Prostate gland (tissue), 2 donors: ENCODE measurements around the gene TTC31. TPM values are rescaled to one million over a fixed set of nuclear protein-coding genes. Genes with fewer than 3 reads are reported as not detected.

Experiments
- DNase-seq: peaks from one replicate; pipeline ENCODE4 v3.0.0-alpha.2; 2019; ENCODE audit warnings: low spot score
- H3K27ac ChIP-seq, 2 donors: fragments of 200-600 bp; sonication (generic); 2 replicates each; pipeline ENCODE4 v1.5.1; 2017 to 2019
- H3K27me3 ChIP-seq: fragments of 200-600 bp; sonication (generic); replicated peaks from 2 replicates; pipeline ENCODE4 v1.5.1; 2019; ENCODE audit not compliant: insufficient read depth
- H3K36me3 ChIP-seq, 2 donors: fragments of 200-600 bp; sonication (generic); 1 replicate in 1 of 2; 2 replicates in 1 of 2; pipeline versions ENCODE4 v1.5.1 to v1.8.1; 2017 to 2019
- H3K4me1 ChIP-seq: fragments of 200-600 bp; sonication (generic); replicated peaks from 2 replicates; pipeline ENCODE4 v1.5.1; 2019
- H3K4me3 ChIP-seq, 2 donors: fragments of 200-600 bp; sonication (generic); 2 replicates each; pipeline ENCODE4 v1.5.1; 2017 to 2019
- H3K9me3 ChIP-seq: fragments of 200-600 bp; sonication (generic); 2 replicates; pipeline ENCODE4 v1.5.1; 2017
- POLR2A ChIP-seq: fragments of 450-650 bp; IDR thresholded peaks from one replicate; pipeline ENCODE4 v1.6.1; 2016; ENCODE audit warnings: antibody characterized with exemption, mild to moderate bottlenecking
- POLR2AphosphoS5 ChIP-seq: sonication (generic); formaldehyde crosslinking; IDR thresholded peaks from one replicate; pipeline ENCODE4 v1.6.1; 2017; ENCODE audit warnings: antibody characterized with exemption
- WGBS: methylation state at CpG from one replicate; pipeline ENCODE4 v1.1.5; 2018; 5-methylcytosine and 5-hydroxymethylcytosine counted together
- intact Hi-C: fragments of 100-400 bp; cut with DNase I; formaldehyde crosslinking; loops from one replicate; pipeline ENCODE4 v1.14.2; 2022
- total RNA-seq, 2 donors: library from RNA; depleted of rRNA; stranded (reverse); fragments of >200 nt; gene quantifications; one replicate each; pipeline ENCODE4 v1.1.0, GENCODE V29; 2016
- TF ChIP-seq, protein P1 (sequence below), 4 experiments: fragments of 200-600 bp in 2 of 4; fragments of 450-650 bp in 2 of 4; sonication (generic) in 2 of 4; IDR thresholded peaks; 1 replicate in 3 of 4; 2 replicates in 1 of 4; pipeline ENCODE4 v1.5.1; 2016 to 2019; ENCODE audit warnings: antibody characterized with exemption in 4 of 4, mild to moderate bottlenecking in 2 of 4, moderate library complexity in 2 of 4

TTC31 gene
- total RNA-seq, 2 donors from 2014 or later = 24.0 to 27.6 TPM

- no peak for DNase-seq
- no peaks in the 10 kb centered on the region for H3K27me3 ChIP-seq
- no peaks in the 10 kb centered on the region for H3K4me1 ChIP-seq
- WGBS = 59% methylated on average over 16 of the region's 16 CpGs
- intact Hi-C loops = no loop called here
- H3K36me3 ChIP-seq = peaks cover 0 to 3% of the 10 kb centered on the region in 2 donors
- H3K4me3 ChIP-seq = peak overlapping the region; percentile 51 to 63
- no peaks in the 10 kb centered on the region for H3K9me3 ChIP-seq
- peak overlapping the region; percentile 89 to 91 for H3K27ac ChIP-seq
- TF ChIP-seq, protein P1, sequence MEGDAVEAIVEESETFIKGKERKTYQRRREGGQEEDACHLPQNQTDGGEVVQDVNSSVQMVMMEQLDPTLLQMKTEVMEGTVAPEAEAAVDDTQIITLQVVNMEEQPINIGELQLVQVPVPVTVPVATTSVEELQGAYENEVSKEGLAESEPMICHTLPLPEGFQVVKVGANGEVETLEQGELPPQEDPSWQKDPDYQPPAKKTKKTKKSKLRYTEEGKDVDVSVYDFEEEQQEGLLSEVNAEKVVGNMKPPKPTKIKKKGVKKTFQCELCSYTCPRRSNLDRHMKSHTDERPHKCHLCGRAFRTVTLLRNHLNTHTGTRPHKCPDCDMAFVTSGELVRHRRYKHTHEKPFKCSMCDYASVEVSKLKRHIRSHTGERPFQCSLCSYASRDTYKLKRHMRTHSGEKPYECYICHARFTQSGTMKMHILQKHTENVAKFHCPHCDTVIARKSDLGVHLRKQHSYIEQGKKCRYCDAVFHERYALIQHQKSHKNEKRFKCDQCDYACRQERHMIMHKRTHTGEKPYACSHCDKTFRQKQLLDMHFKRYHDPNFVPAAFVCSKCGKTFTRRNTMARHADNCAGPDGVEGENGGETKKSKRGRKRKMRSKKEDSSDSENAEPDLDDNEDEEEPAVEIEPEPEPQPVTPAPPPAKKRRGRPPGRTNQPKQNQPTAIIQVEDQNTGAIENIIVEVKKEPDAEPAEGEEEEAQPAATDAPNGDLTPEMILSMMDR (IDR thresholded peaks at IDR 0.05) = no peak
- TF ChIP-seq POLR2AphosphoS5 (no peak), POLR2A (no peak)
Observed at GRCh38 chr2:74471332-74472065, 11.4 kb upstream of the TTC31 start.

- Histone ChIP-seq H3K9me3 (no peaks in the 10 kb centered on the region), H3K4me3 (peak within 1 kb of the TSS; percentile 51 to 63), H3K27ac (peak within 1 kb of the TSS; percentile 89 to 91), H3K27me3 (no peaks in the 10 kb centered on the region), H3K36me3 (peaks cover 0 to 3% of the 10 kb centered on the region in 2 donors), H3K4me1 (no peaks in the 10 kb centered on the region)
- DNase-seq = peak; percentile 91
- under 1% methylated on average over 66 of the region's 66 CpGs for WGBS
- intact Hi-C loops = no loop called here
- TF ChIP-seq POLR2AphosphoS5 = peak; percentile 98
- TF ChIP-seq POLR2A = peak; percentile 50
- TF ChIP-seq, protein P1 (IDR thresholded peaks at IDR 0.05) = peak in 1 of 4 experiments; percentile 16
Observed at GRCh38 chr2:74472086-74472944, 10.6 kb upstream of the TTC31 start, which contains the start of gene MRPL53. Gene MRPL53, minus strand, starts transcription at chr2:74472680. Its CDS starts 20 bp downstream, at chr2:74472660.

DNA sequence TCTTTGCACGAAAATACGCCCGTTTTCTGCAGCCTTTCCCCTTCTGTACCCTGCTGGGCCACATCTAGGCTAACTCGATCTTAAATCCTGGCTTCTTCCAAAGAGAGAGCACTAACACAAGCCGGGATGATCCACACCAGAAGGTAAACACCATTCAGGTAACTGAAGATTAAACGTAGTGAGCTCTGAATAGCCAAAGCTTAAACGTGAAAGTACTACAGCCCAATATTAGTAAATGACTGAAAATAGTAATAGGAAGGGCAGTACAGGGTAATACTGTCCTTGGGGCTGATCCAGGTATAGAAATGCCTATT, 10.0 kb upstream of the TTC31 start:
- Histone ChIP-seq H3K4me1 (no peaks in the 10 kb centered on the region), H3K9me3 (no peaks in the 10 kb centered on the region), H3K27me3 (no peaks in the 10 kb centered on the region), H3K4me3 (peak overlapping the region; percentile 51 to 63), H3K27ac (peak overlapping the region; percentile 89 to 91), H3K36me3 (peaks cover 0 to 3% of the 10 kb centered on the region in 2 donors)
- 11% methylated on average over 7 of the region's 7 CpGs for WGBS
- no peak for TF ChIP-seq POLR2AphosphoS5
- TF ChIP-seq, protein P1 (IDR thresholded peaks at IDR 0.05) = no peak
- no peak for TF ChIP-seq POLR2A
- no peak for DNase-seq
- intact Hi-C loops = no loop called here

DNA sequence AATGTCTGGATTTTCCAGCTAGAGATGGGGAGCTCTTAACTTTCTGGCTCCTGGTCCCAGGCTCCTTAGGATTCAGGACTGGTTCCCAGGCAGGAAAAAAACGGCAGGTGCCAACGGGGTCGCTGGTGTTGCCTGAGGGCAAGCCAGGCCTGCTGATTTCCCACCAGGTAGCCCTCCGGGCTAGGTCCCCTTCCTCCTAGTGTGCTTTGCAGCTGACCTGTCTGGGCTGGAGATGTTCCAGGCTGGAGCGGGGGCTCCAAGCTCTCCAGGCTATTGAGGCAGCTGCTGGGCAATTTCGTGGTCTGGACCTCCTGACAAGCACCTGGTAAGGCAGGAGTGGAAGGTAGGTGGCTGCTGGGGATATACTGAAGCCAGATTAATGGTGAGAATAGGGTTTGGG, 8.4 kb upstream of the TTC31 start:
- H3K4me1 ChIP-seq = no peaks in the 10 kb centered on the region
- intact Hi-C loops = no loop called here
- TF ChIP-seq POLR2A (no peak), POLR2AphosphoS5 (no peak)
- TF ChIP-seq, protein P1 (IDR thresholded peaks at IDR 0.05) = no peak
- H3K27ac ChIP-seq = no peak overlapping the region
- no peak overlapping the region for H3K4me3 ChIP-seq
- H3K36me3 ChIP-seq = peaks cover 0 to 3% of the 10 kb centered on the region in 2 donors
- no peak for DNase-seq
- WGBS = 92% methylated on average over 6 of the region's 6 CpGs
- H3K9me3 ChIP-seq = no peaks in the 10 kb centered on the region
- H3K27me3 ChIP-seq = no peaks in the 10 kb centered on the region
